LHCN-M2 (cell line): Measurements from ENCODE around the gene KIF18B. TPM values are rescaled to one million over a fixed set of nuclear protein-coding genes. Genes with fewer than 3 reads are reported as not detected.

ENCODE experiments used
- DNase-seq: peaks from one replicate; pipeline ENCODE4 v3.0.0-alpha.2; 2012; ENCODE audit warnings: low read depth
- total RNA-seq: library from RNA; depleted of rRNA; stranded (reverse); fragments of >200 nt; gene quantifications from 2 replicates; pipeline ENCODE4 v1.2.3, GENCODE V29; 2014

Gene KIF18B
- total RNA-seq, 1 experiment from 2014 or later: 14.7 TPM

DNA sequence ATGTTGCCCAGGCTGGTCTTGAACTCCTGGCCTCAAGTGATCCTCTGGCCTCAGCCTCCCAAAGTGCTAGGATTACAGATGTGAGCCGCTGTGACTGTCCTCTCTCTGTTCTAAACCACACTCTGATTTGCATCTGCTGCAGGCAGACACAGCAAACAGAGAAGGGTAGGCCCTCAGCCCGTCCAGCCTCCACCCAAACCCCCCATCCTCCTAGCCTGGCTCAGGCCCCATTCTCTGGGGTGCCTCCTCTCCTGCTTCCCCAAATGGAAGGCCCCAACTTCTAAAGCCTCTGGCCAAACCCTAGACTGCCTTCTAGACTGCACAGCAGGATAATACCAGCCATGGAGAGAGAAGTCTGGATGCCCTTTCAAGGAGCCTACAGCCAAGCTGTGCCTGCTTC, 28.2 kb downstream of the KIF18B start:
- no peak for DNase-seq

DNA sequence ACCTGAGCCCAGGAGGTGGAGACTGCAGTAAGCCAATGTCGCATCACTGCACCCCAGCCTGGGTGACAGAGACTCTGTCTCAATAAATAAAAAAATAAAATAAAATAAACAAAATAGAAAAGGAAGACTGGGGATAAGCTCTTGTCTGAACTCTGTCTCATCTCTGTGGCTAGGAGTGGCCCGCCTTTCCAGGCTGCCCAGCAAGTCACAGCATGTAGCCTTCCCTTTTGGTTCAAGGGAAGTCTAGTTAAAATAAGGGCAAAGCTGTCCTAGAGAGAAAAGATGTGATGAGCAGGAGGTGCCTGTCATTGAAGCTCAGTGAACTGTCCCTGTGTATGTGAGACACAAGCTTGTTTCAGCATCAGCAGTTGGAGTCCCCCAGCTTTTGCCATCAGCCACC, 29.6 kb downstream of the KIF18B start:
- DNase-seq: no peak

DNA sequence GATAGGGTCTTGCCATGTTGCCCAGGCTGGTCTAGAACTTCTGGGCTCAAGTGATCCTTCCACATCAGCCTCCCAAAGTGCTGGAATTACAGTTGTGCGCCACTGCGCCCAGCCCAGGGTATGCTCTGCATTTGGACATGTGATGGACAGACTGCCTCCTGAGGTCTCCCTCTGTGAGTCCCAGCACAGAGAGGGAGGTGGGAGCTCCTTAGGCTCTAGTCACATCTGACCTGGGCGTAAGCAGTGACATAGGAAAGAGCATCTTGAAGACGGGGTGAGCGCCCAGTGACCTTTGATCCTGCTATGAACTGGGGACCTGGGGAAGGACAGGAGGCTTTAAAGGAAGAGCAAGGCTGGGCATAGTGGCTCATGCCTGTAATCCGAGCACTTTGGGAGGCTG, 30.1 kb downstream of the KIF18B start:
- DNase-seq: no peak

DNA sequence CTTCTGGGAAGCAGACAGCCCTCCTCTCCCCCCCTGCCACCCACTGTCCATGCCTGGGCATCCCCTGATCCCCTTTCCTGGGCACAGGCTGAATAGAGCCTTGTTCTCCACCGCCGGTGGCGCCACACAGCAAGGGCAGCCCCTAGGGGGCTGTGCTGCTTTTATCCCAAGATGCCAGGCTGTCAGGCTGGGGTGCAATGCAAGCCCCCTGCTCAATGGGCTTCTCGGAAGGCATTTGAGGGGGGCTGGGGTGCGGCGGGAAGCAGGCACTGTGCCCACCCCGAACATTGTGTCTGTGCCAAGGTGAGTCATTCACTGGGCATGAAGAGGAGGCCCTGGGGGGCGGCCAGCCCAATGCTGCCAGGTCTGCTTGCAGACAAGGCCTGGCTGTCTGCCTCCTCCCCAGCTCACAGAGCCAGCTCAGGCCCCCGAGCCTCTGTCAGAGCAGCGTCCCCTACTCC, 30.8 kb downstream of the KIF18B start:
- peak; percentile 53 for DNase-seq

DNA sequence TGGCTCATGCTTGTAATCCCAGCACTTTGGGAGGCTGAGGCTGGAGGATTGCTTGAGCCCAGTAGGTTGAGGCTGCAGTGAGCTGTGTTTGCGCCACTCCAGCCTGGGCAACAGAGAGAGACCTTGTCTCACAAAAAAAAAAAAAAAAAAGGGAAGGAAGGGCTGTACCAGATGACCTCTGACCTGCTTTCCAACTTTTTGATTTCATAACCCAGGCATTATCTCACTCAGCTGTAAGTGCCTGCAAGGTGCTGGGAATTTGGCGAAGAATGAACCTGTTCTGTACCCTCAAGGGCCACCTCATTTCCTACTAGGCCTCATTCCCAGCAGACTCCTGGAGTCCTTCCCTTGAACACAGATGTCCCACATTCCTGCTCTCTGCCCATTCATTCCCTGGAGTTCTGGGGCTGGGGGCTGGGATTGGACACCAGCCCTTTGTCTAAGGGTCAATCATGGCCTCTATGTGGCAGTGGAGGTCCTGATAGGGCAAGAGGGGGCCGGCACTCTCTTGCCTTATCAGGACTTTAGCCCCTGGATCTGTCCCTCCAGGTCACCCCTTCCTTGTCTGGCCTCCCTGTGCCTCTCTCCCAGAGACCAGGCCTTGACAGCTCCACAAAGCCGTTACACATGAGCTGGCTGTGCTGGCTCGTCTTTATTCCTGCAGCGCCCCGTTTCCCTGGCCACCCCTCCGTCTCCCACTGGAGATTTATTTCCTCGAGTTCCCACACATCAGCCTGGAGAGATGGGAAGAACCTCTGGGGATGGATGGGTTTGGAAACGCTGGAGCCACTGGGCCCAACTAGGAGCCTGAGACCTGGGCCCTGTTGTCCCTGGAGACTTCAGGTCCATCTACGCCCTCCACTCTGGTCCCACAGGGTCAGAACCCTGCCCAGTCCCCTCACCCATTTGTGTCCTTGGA, 31.5 kb downstream of the KIF18B start:
- no peak for DNase-seq

DNA sequence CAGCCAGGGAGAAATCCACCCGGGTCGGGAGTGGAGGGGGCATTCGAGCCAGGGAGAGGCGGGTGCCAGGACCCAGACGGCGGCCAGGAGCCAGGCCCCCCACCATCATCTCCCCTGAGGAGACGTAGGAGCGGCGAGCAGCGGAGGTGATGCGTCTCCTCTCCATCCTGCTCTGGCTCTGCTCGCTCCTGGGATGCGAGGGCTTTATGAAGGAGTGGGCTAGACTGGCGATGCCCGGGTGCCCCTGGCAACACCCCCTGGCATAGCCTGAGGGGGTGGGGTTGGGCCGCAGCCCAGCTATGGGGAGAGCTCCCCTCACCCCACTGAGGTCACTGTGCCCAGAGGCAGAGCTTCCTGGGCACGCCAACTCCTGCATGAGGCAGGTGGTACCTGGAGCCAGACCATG, 32.2 kb downstream of the KIF18B start, which contains the start of gene GFAP:
GFAP (minus strand) TSS at position 180 of the 406 bp plus-strand sequence; CDS start at position 166, 14 bp downstream.
- no peak for DNase-seq

DNA sequence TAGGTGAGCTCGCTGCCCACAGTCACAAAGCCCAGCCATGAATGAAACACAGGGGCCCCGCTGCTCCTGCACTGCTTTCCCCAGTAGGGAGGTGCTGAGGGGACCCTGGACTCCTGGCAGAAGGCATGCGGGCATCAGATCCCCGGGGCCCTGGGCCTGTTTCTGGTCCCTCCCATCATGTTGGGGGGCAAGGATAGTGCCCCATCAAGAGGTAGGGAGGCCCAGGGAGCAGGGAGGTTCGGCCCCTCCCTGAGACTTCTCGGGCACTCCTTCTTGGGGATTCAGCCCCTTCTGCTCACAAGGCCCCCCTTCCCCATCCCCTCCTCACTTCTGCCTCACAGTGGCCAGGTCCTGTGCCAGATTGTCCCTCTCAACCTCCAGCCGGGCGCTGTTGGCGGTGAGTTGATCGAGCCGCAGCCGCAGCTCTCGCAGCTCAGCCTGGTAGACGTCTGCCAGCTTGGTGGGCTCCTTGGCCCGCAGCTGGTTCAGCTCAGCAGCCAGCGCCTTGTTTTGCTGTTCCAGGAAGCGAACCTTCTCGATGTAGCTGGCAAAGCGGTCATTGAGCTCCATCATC, 32.8 kb downstream of the KIF18B start:
- DNase-seq: no peak

DNA sequence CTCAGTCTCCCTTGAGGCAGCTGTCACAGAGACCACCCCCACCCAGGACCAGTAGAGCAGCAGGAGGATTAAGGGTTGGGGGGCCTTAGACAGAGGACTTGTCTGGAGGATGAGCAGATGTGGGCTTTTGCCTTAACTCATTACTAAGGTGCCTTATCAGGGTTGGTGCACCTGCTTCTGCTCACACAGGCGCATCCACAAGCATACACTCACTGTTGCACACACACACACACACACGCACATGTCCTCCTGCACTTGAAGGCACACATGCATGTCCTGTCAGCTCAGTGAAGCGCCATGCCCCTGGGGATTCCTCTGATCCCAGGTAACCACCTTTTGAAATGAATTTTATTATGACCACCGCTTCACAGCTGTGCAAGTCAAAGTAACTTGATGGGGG, 33.4 kb downstream of the KIF18B start:
- no peak for DNase-seq

DNA sequence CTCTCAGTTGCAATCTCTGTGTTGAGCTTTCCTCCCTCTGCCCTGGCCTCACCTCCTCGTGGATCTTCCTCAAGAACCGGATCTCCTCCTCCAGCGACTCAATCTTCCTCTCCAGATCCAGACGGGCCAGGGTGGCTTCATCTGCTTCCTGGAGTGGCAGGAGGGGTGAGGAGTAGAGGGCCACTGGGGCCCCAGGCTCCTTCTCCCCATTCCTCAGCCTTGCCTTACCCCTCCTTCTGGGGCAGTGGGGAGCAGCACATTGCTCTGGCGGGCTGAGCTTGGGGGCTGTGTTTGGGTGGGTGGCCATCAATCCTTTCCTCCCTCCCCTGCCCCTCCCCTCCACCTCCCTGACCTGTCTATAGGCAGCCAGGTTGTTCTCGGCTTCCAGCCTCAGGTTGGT, 33.9 kb downstream of the KIF18B start:
- no peak for DNase-seq

DNA sequence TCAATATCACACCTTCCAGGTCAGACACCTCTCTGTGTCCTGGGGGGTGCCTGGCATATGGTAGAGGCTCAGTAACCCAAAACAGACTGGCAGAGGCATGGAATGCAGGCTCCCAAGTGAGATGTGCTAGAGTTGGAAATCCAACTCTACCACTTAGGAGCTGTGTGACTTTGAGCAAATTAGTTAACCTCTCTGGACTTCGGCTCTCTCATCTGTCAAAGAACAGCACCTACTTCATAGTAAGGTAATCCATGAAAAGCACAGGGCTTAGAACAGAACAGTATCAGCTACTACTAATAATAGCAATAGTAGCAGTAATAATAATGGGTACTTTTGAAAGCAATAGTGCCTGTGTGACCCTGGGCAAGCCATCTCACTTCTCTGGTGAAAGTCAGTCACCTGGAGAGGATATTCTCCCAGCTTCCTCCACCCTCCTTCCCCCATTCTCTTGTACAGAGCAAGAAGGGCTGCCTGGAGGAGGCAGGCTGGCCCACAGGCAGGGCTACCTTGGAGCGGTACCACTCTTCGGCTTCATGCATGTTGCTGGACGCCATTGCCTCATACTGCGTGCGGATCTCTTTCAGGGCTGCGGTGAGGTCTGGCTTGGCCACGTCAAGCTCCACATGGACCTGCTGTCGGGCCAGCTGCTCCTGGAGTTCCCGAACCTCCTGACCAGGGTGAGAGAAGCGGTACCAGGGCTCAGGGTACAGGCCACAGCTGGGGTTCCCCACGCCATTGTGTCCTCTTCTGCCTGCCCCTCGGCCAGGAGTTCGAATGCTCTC, 34.6 kb downstream of the KIF18B start:
- DNase-seq: no peak

DNA sequence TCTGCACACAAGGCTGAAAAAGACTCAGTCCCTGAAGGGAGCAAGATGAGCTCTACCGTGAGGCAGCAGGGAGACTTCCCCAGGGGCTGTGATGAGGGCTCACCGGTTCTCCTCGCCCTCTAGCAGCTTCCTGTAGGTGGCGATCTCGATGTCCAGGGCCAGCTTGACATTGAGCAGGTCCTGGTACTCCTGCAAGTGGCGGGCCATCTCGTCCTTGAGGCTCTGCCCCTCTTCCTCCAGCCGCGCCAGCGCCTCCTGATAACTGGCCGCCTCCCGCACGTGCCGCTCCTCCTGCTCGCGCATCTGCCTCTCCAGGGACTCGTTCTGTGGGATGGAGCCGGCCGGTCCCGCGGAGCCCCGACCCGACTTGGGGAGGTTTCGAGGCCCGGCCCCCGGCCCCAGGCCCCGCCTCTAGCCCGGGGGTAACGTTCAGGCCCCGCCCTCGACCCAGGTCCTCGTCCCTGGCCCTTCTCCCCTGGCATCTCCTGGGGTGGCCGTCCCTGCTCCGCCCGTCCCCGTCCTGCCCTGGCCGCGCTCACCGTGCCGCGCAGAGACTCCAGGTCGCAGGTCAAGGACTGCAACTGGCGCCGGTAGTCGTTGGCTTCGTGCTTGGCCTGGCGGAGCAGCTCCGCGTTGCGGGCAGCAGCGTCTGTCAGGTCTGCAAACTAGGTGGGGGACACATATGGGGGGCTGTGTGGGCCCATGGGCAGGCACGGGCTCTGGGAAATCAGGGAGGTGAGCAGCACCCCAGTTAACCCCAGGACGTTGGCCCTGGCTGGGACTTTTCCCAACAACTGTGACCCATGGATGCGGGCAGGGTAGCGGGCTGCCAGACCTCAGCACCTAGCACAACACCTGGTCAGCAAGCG, 36.2 kb downstream of the KIF18B start:
- DNase-seq: no peak

DNA sequence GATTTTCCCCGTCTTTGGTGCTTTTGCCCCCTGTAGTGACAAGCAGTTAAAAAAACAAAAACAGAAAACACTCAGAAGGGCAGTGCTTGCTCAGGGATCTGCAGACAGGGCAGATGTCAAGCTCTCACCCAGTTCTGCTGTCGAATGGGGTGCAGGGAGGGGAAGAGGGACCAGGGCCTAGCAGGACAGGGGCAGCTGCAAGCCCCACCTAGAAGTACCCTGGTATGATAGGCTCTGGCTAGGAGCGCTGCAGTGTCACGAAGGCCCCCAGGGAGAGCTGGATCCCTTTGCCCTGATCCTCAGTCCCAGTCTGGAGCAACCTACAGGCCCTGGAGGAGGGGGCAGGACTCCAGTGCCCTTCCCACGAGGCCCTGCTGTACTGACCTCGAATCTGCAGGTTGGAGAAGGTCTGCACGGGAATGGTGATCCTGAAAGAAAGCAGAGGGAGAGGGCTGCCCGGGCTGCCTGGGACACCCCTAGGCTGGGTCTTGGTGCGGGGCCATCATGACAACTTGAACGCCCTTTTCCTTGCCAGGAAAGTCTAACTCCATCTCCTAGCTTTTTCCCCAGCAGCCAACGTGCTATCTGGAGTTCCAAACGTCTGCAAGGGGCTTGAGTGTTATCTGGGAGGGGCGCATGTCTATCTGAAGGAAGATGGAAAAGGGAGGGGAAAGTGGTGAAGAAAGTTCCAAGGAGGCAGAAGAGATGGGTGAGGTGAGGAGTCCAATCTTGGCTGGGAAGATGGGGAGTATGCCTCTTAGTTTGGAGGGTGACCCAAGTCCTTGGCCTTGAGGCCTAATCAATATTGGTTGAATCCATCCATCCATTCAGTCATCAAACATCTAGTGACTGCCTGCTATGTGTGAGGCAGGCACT, 37.1 kb downstream of the KIF18B start:
- no peak for DNase-seq

DNA sequence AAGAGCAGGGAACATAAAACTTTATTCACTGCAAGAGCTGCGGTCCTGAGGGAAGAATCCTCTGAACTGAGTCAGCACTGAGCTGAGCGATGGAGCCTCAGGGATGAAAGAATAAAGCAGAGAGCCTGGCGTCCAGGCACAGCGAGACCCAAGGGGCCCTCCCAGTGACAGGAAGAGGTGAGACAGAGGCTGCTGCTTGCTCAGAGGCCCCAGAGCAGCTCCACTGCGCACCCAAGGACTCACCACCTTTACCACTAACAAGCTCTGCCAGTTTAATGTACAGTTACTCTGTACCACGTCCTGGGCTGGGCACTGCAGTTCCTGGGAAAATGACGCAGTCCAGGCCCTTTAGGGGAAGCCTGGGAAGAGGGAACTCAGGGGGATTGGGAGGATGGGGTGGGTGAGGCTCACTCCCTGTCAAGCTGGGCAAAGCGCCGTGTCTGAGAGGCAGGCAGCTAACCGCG, 37.9 kb downstream of the KIF18B start:
- peak; percentile 71 for DNase-seq

DNA sequence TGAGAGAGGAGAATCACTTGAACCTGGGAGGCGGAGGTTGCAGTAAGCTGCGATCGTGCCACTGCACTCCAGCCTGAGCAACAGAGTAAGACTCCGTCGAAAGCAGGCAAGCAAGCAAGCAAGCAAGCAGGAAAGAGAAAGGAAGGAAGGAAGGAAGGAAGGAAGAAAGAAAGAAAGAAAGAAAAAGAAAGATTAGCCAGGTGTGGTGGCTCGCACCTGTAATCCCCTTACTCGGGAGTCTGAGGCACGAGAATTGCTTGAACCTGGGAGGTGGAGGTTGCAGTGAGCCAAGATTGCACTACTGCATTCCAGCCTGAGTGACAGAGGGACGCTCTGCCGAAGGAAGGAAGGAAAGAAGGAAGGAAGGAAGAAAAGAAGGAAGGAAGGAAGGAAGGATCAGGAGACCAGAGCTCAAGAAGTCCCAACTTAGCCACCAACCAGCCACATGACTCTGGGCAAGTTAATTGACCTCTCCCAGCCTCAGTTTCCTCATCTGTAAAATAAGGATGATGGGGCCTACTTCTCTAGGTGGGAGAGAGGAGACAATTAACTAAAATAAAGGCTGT, 38.7 kb downstream of the KIF18B start:
- no peak for DNase-seq

DNA sequence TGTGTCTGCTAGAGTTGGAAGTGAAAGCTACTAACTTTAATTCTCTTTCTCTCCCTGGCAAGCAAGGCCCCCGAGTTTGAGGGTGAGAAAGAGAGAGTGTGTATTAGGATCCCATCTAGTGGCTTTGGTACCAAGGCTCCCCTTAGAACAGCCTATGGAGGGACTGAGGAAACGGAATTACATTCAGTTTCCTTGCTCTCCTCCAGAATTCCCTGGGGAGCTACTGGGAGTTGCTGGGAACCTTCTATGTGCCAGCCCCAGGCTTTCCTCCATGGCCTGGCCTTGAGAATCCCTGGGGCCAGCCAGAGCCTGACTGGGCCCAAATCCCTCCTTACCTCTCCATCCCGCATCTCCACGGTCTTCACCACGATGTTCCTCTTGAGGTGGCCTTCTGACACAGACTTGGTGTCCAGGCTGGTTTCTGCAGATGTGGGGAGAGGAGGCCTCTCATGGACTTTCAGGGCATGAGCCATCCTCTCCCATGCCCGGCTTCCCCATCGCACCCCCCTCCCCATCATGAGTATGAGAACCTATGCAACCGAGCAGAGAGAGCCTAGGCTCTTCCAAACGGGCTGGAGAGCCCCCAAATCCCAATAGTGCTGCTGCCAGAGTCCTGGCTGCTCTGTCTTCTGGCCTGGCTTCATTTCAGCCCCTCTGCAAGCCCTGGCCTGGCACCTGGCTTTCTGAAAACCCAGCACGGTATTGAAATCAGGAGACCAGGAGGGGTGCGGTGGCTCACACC, 39.7 kb downstream of the KIF18B start:
- DNase-seq: no peak

DNA sequence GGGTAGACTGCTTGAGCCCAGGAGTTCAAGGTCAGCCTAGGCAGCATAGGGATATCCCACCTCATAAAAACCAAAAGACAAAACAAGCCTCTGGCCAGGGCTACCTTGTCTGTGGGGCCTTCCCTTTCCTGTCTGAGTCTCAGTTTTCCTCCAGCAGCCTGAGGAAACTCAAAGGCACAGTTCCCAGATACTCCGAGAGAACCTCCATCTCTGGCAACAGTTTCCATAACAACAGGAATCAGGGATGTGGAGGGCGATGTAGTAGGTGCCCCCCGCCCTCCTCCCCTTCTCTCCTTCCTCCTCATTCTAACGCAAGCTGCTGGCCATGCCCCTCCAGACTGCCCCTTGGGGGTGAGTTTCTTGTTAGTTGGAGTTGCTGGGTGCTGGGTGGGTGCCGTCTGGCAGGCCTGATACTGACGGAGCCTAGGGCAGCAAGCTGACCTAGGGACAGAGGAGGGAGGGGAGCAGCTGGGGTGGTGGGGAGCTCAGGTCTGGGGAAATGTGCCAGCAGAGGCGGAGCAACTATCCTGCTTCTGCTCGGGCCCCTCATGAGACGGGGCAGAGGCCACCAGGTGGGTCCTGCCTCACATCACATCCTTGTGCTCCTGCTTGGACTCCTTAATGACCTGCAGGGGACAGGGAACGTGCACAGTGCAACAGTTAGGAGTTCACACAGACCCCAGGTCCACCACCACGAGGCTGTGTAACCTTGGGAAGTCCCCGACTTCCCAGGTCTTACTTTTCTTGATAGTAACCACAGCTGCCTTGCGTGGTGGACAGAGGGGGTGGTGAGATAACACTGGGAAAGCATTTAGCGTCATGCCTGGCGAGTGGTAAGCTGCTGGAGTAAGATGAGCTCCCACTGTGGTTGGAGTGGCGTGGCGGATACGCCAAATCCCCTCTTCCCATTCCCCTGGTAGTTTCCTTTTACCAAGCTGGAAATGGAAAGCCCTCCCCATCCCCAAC, 40.5 kb downstream of the KIF18B start:
- no peak for DNase-seq

DNA sequence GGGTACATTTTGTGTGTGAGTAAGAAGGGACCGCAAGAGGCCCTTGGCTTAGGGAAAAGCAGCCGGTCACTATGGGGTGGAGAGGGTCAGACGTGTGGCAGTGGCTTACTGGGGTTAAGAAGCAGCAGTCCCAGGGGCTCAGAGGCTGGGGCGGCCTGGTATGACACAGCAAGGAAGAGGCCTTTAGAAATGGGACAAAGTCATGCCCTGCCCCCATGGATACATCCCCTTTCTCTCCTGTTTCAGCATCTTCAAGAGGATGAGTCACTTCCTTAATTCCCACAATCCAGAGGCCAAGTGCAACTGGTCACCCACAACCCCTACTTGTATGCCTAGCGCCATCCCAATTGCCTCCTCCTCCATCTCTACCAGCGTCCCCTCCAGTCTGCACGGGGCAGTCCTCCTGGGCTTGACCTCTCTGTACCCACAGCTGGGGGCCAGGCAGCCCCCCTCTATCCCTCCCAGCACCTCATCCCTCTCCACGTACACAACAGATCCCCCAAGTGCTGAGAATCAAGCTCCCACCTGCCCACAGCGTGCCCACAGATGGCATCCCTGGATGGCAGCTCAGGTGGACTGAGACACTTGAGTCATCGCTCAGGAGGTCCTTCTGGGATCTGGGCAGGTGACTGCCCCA, 41.4 kb downstream of the KIF18B start:
- DNase-seq: peak; percentile 94
